Measurements from ENCODE around the gene THRSP. TPM values are rescaled to one million over a fixed set of nuclear protein-coding genes. Genes with fewer than 3 reads are reported as not detected.

THRSP gene, protein sequence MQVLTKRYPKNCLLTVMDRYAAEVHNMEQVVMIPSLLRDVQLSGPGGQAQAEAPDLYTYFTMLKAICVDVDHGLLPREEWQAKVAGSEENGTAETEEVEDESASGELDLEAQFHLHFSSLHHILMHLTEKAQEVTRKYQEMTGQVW
- not detected in 2 replicates for total RNA-seq (2013; cell fraction: nucleolus; rRNA removed)
- total RNA-seq (2014; rRNA removed), result not detected in 2 replicates
- not detected in 2 replicates for total RNA-seq (2014; rRNA removed; fragmentation: Illumina TruSeq; extraction: Trizol)
- not detected in 2 replicates for total RNA-seq (2021)
- not detected for polyA plus RNA-seq (2011; ENCODE audit: low read depth)
- polyA plus RNA-seq (2011; rRNA removed), result not detected in 2 replicates
- polyA plus RNA-seq (2011; cell fraction: cytosol; rRNA removed), result 0.05 and 0.10 TPM in 2 replicates
- polyA plus RNA-seq (2011; cell fraction: nucleus; rRNA removed), result not detected in 2 replicates
- not detected in 2 replicates for polyA plus RNA-seq (2012)
- not detected in 2 replicates for polyA plus RNA-seq (2014; fragmentation: Illumina TruSeq; extraction: Trizol)
- not detected for polyA plus RNA-seq (2014; fragmentation: Nextera tagmentation; extraction: Ambion mirVana)
- polyA plus RNA-seq (2014; rRNA removed), result not detected in 2 replicates
- polyA plus RNA-seq (2016; fragmentation: Nextera tagmentation; extraction: Ambion mirVana), result under 1 TPM in 1 of 2 experiments, not detected in 1; 0.18 TPM
- not detected in 2 replicates for polyA minus RNA-seq (2011; rRNA and poly(A)+ RNA removed)
- not detected in 2 replicates for polyA minus RNA-seq (2011; cell fraction: cytosol; rRNA and poly(A)+ RNA removed)
- not detected in 2 replicates for polyA minus RNA-seq (2011; cell fraction: nucleus; rRNA and poly(A)+ RNA removed)
- not detected for Bru-seq, nascent RNA
- BruChase-seq, experiment 1, labeled RNA remaining after a 6-hour chase, result not detected
- percentile 18 among the genes with signal in this experiment for BruChase-seq, experiment 2, labeled RNA remaining after a 2-hour chase
- long read RNA-seq, experiment 1, result 0 reads
- long read RNA-seq, experiment 2, result 0 reads

DNA sequence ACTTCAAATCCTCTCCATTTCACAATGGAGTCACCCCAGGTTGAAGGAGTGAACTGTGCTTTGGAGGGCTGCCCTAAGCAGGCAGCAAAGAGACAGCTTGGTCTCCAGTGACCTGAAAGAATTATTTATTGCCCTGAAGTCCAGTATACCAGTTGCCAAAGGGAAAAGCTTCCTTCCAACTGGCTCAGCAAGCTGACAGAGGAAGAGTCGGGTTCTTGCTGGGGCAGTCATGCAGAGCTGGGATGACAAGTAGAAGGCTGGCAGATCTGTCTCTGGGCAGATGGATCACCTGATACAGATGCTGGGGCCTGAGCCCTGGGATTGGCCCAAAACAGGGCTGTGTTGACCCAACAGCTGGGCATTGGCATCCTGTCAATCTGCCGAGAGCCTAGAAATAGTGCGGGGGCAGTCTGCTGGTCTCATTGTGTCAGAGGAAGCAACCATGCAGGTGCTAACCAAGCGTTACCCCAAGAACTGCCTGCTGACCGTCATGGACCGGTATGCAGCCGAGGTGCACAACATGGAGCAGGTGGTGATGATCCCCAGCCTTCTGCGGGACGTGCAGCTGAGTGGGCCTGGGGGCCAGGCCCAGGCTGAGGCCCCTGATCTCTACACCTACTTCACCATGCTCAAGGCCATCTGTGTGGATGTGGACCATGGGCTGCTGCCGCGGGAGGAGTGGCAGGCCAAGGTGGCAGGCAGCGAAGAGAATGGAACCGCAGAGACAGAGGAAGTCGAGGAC, at the start of gene THRSP:
TSS of gene THRSP (plus strand) at position 422 of the 742 bp plus-strand sequence. CDS start at position 443, 21 bp downstream.
- no peak for FAIRE-seq
- TF ChIP-seq CBFB (IDR thresholded peaks at IDR 0.05; ENCODE audit: low read depth) (no peak), CHD4 (IDR thresholded peaks at IDR 0.05) (no peak), JUNB (IDR thresholded peaks at IDR 0.05) (no peak), NBN (IDR thresholded peaks at IDR 0.05) (no peak), YBX1 (IDR thresholded peaks at IDR 0.05) (no peak), PML (IDR thresholded peaks at IDR 0.05; ENCODE audit: low read length) (no peak), IKZF2 (IDR thresholded peaks at IDR 0.05) (no peak), BRCA1 (IDR thresholded peaks at IDR 0.05; ENCODE audit: low read depth, low read length) (no peak), CBX3 (IDR thresholded peaks at IDR 0.05; ENCODE audit: borderline replicate concordance, low read depth) (no peak), SREBF1 (IDR thresholded peaks at IDR 0.05; ENCODE audit: low read length) (no peak), RBBP5 (conservative IDR thresholded peaks at IDR 0.05) (no peak)
- TF ChIP-seq, protein P1, sequence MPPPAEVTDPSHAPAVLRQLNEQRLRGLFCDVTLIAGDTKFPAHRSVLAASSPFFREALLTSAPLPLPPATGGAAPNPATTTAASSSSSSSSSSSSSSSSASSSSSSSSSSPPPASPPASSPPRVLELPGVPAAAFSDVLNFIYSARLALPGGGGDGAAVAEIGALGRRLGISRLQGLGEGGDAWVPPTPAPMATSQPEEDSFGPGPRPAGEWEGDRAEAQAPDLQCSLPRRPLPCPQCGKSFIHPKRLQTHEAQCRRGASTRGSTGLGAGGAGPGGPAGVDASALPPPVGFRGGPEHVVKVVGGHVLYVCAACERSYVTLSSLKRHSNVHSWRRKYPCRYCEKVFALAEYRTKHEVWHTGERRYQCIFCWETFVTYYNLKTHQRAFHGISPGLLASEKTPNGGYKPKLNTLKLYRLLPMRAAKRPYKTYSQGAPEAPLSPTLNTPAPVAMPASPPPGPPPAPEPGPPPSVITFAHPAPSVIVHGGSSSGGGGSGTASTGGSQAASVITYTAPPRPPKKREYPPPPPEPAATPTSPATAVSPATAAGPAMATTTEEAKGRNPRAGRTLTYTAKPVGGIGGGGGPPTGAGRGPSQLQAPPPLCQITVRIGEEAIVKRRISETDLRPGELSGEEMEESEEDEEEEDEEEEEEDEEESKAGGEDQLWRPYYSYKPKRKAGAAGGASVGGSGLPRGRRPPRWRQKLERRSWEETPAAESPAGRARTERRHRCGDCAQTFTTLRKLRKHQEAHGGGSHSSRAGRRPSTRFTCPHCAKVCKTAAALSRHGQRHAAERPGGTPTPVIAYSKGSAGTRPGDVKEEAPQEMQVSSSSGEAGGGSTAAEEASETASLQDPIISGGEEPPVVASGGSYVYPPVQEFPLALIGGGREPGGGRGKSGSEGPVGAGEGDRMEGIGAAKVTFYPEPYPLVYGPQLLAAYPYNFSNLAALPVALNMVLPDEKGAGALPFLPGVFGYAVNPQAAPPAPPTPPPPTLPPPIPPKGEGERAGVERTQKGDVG (CRISPR knock-in tag; IDR thresholded peaks at IDR 0.05), result no peak
- TF ChIP-seq, protein P2, sequence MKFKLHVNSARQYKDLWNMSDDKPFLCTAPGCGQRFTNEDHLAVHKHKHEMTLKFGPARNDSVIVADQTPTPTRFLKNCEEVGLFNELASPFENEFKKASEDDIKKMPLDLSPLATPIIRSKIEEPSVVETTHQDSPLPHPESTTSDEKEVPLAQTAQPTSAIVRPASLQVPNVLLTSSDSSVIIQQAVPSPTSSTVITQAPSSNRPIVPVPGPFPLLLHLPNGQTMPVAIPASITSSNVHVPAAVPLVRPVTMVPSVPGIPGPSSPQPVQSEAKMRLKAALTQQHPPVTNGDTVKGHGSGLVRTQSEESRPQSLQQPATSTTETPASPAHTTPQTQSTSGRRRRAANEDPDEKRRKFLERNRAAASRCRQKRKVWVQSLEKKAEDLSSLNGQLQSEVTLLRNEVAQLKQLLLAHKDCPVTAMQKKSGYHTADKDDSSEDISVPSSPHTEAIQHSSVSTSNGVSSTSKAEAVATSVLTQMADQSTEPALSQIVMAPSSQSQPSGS (IDR thresholded peaks at IDR 0.05; ENCODE audit: low read length), result no peak
- TF ChIP-seq, protein P3, sequence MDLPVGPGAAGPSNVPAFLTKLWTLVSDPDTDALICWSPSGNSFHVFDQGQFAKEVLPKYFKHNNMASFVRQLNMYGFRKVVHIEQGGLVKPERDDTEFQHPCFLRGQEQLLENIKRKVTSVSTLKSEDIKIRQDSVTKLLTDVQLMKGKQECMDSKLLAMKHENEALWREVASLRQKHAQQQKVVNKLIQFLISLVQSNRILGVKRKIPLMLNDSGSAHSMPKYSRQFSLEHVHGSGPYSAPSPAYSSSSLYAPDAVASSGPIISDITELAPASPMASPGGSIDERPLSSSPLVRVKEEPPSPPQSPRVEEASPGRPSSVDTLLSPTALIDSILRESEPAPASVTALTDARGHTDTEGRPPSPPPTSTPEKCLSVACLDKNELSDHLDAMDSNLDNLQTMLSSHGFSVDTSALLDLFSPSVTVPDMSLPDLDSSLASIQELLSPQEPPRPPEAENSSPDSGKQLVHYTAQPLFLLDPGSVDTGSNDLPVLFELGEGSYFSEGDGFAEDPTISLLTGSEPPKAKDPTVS (IDR thresholded peaks at IDR 0.05; ENCODE audit: low read depth, low read length), result no peak
- TF ChIP-seq, protein P4, sequence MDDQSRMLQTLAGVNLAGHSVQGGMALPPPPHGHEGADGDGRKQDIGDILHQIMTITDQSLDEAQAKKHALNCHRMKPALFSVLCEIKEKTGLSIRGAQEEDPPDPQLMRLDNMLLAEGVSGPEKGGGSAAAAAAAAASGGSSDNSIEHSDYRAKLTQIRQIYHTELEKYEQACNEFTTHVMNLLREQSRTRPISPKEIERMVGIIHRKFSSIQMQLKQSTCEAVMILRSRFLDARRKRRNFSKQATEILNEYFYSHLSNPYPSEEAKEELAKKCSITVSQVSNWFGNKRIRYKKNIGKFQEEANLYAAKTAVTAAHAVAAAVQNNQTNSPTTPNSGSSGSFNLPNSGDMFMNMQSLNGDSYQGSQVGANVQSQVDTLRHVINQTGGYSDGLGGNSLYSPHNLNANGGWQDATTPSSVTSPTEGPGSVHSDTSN (IDR thresholded peaks at IDR 0.05; ENCODE audit: insufficient replicate concordance, low read depth, low read length), result no peak

More for the DNA sequence above, at the start of gene THRSP:
- no peak within 1 kb of the TSS for H3K4me3 ChIP-seq
- 95% methylated on average over 14 of the region's 14 CpGs for WGBS (ENCODE audit: insufficient coverage, insufficient replicate concordance, low lambda C conversion rate, missing lambda C conversion rate)
- no peak within 1 kb of the TSS for H2AFZ ChIP-seq (ENCODE audit: control insufficient read depth, low read depth, low read length)
- H3K27ac ChIP-seq (ENCODE audit: control insufficient read depth, insufficient read depth), result no peak within 1 kb of the TSS
- ChIA-PET CTCF (no interaction called here), RAD21 (ENCODE audit: unreplicated experiment) (interaction anchor here (0.5 kb wide), 1 partner anchor 181 kb away, joined by 4 read pairs; no protein-coding TSS in a partner anchor), SMC1A (ENCODE audit: uncharacterized antibody, unreplicated experiment) (no interaction called here), POLR2A (no interaction called here)
- intact Hi-C loops (cut with micrococcal nuclease; ENCODE audit: unreplicated experiment), result no loop called here
- no peak within 1 kb of the TSS for H3K4me2 ChIP-seq (ENCODE audit: control insufficient read depth, insufficient read depth)
- no peaks in the 10 kb centered on the region for H3K27me3 ChIP-seq (replicated peaks in 1 of 2; ENCODE audit: control insufficient read depth in 2 of 2, insufficient read depth in 2 of 2, low read length in 1 of 2)
- no peaks in the 10 kb centered on the region for H3K79me2 ChIP-seq (ENCODE audit: control insufficient read depth, insufficient read depth, low read length)
- no peaks in the 10 kb centered on the region; a peak in 1 of 4 replicates for H3K36me3 ChIP-seq (ENCODE audit: control insufficient read depth in 2 of 2, insufficient read depth in 2 of 2, low read length in 1 of 2)
- H3K4me1 ChIP-seq (ENCODE audit: control insufficient read depth, insufficient read depth, low read length), result no peaks in the 10 kb centered on the region
- no peak for DNase-seq (ENCODE audit: low read depth, low spot score)
- no peaks in the 10 kb centered on the region for H3K9me3 ChIP-seq (replicated peaks; ENCODE audit: control insufficient read depth, insufficient read depth, low read length)
- H4K20me1 ChIP-seq (ENCODE audit: control insufficient read depth, insufficient read depth), result no peaks in the 10 kb centered on the region
- in situ Hi-C loops (cut with MboI), result no loop called here
- no peak within 1 kb of the TSS for H3K9ac ChIP-seq (ENCODE audit: control insufficient read depth, insufficient read depth, low read length)
- ATAC-seq, result no peak
- BruUV-seq (replicated peaks), result no TSS peak

Data from GM12878 (cell line).